Peyer's patch (tissue), 4 donors: ENCODE measurements around the gene DNAJB1. TPM values are rescaled to one million over a fixed set of nuclear protein-coding genes. Genes with fewer than 3 reads are reported as not detected.

Source experiments
- DNase-seq, 3 donors: peaks; one replicate each; pipeline ENCODE4 v3.0.0-alpha.2; 2017 to 2019
- H3K27ac ChIP-seq, 4 donors: fragments of 200-600 bp; sonication (generic); one replicate each; pipeline ENCODE4 v1.5.1; 2016 to 2019
- H3K27me3 ChIP-seq, 2 donors: fragments of 200-600 bp; sonication (generic); one replicate each; pipeline ENCODE4 v1.5.1; 2019
- H3K36me3 ChIP-seq, 3 donors: fragments of 200-600 bp; sonication (generic); one replicate each; pipeline ENCODE4 v1.5.1; 2016 to 2019
- H3K4me1 ChIP-seq, 4 donors: fragments of 200-600 bp; sonication (generic); one replicate each; pipeline ENCODE4 v1.5.1; 2016 to 2019
- H3K4me3 ChIP-seq, 4 donors: fragments of 200-600 bp; sonication (generic); 1 replicate in 3 of 4; 2 replicates in 1 of 4; pipeline ENCODE4 v1.5.1; 2016 to 2019; ENCODE audit warnings: mild to moderate bottlenecking in 1 of 4
- H3K9me3 ChIP-seq, 4 donors: fragments of 200-600 bp; sonication (generic); one replicate each; pipeline ENCODE4 v1.5.1; 2016 to 2019; ENCODE audit warnings: mild to moderate bottlenecking in 1 of 4
- POLR2A ChIP-seq, 2 donors: fragments of 450-650 bp; IDR thresholded peaks; one replicate each; pipeline ENCODE4 v1.5.1; 2017; ENCODE audit warnings: antibody characterized with exemption in 2 of 2, mild to moderate bottlenecking in 2 of 2, moderate library complexity in 2 of 2
- total RNA-seq, 4 donors: library from RNA; depleted of rRNA; stranded (reverse); fragments of >200 nt; gene quantifications; one replicate each; pipeline ENCODE4 v1.1.0, GENCODE V29; 2016
- TF ChIP-seq, protein P1 (sequence below), 6 experiments: fragments of 450-650 bp in 4 of 6; fragments of 200-600 bp in 2 of 6; sonication (generic) in 1 of 6; IDR thresholded peaks; one replicate each; pipeline ENCODE4 v1.5.1; 2017 to 2019; ENCODE audit warnings: antibody characterized with exemption in 6 of 6, mild to moderate bottlenecking in 3 of 6, moderate library complexity in 1 of 6

Gene DNAJB1
- total RNA-seq, 4 donors from 2014 or later = 34.5 to 60.2 (median 54.1) TPM

DNA sequence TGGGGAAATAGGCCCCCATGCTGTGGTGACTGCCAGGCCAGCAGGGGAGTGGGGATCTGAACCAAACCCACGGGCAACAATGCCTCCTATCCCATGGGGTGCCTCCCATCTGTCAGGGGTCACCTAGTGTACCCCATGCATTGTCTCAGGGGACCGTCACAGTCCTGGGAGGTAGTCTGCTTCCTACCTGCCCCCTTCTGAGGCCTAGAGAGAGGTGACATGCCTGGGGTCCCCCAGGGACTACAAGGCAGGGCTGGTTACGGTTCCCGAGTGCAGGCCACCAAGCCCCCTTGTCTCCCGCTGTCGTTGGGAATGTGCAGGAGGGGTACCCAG lies 42.5 kb upstream of the DNAJB1 start:
- Histone ChIP-seq H3K4me3 (no peak overlapping the region), H3K27me3 (no peaks in the 10 kb centered on the region), H3K36me3 (peaks cover 0 to 32% (median 0%) of the 10 kb centered on the region in 3 donors), H3K27ac (no peak overlapping the region), H3K9me3 (no peaks in the 10 kb centered on the region), H3K4me1 (peaks cover 0 to 13% (median 10%) of the 10 kb centered on the region in 4 donors)
- DNase-seq = no peak
- no peak for TF ChIP-seq POLR2A (IDR thresholded peaks at IDR 0.05)
- TF ChIP-seq, protein P1, sequence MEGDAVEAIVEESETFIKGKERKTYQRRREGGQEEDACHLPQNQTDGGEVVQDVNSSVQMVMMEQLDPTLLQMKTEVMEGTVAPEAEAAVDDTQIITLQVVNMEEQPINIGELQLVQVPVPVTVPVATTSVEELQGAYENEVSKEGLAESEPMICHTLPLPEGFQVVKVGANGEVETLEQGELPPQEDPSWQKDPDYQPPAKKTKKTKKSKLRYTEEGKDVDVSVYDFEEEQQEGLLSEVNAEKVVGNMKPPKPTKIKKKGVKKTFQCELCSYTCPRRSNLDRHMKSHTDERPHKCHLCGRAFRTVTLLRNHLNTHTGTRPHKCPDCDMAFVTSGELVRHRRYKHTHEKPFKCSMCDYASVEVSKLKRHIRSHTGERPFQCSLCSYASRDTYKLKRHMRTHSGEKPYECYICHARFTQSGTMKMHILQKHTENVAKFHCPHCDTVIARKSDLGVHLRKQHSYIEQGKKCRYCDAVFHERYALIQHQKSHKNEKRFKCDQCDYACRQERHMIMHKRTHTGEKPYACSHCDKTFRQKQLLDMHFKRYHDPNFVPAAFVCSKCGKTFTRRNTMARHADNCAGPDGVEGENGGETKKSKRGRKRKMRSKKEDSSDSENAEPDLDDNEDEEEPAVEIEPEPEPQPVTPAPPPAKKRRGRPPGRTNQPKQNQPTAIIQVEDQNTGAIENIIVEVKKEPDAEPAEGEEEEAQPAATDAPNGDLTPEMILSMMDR (IDR thresholded peaks at IDR 0.05) = no peak

DNA sequence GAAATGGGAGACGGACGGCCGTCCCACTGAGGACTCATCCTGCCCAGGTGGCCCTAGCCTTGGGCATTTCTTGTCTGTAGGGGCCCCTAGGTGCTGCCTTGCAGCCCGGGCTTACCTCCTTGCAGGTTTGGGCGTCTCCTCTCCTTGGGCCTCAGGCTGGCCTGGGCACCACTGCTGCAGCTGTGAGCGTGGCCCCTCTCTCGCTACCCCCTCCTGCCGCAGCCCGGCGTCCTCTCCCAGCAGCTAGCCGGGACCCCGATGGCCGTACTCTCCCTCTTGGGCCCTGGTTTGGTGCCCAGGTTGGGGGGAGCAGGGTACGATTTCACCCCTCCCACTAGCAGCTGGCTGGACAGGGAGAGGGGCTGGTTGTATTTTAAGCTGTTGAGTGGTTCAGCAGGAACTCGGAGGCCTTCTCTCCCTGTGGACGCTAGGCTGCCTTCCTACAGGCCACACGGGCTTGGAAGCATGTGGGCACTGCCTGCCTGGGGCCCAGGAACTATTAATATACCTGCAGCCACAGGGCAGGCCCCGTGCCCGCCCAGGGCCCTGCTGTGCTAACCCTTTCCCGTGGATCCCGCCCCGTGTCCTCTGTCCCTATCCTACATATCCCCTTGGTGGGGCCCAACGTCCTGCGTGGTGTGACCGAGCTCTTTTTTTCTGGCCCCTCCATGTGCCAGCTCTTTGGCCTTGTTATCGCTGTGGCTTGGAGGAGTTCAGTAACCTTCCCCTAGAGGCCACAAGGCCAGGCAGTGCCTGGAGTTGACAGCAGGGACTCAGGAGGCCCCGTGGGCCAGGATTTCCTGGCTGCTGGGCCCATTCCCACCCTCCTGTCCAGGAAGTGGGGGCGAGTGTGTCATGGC lies 41.9 kb upstream of the DNAJB1 start:
- Histone ChIP-seq H3K4me1 (peaks cover 0 to 13% (median 10%) of the 10 kb centered on the region in 4 donors), H3K27me3 (no peaks in the 10 kb centered on the region), H3K9me3 (no peaks in the 10 kb centered on the region), H3K36me3 (peaks cover 0 to 26% (median 0%) of the 10 kb centered on the region in 3 donors), H3K4me3 (no peak overlapping the region), H3K27ac (no peak overlapping the region)
- TF ChIP-seq, protein P1 (IDR thresholded peaks at IDR 0.05) = no peak
- no peak for TF ChIP-seq POLR2A (IDR thresholded peaks at IDR 0.05)
- DNase-seq = no peak

DNA sequence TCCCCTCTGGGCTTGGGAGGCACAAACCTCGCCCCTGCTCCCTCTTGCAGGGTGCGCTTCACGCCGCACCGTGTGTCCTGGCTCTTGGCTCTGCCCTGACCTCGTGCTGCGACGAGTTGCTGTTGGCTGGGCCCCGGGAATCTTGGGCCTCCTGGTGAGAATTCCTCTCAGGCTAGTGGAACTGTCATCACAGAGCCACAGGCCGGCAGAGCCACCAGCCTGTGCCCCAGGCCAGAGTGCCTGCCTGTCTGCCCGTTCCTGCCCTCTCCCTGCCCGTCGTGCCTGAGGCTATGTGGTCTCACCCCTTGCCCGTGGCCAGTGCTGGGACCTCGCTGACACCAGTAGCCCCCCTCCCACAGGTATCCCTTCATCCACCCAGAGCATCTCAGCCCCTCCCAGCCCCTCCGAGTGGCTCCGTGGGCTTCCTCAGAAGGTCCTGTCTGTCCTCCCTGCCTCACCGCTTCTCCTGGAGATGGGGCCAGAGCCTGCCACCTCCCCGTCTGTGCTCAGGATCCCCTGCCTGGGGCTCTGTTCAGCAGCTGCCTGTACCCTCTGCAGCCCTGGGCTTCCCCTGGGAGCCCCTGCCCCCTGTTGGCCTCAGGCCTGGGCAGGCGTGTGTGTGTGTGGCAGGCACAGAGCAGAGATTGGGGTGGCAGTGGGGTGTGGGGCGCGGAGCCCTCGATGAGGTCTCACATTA lies 40.3 kb upstream of the DNAJB1 start:
- H3K27ac ChIP-seq = no peak overlapping the region
- no peaks in the 10 kb centered on the region for H3K9me3 ChIP-seq
- no peak overlapping the region for H3K4me3 ChIP-seq
- TF ChIP-seq POLR2A (IDR thresholded peaks at IDR 0.05) = no peak
- TF ChIP-seq, protein P1 (IDR thresholded peaks at IDR 0.05) = no peak
- H3K27me3 ChIP-seq = no peaks in the 10 kb centered on the region
- no peak for DNase-seq
- H3K36me3 ChIP-seq = peaks cover 0 to 13% (median 0%) of the 10 kb centered on the region in 3 donors
- H3K4me1 ChIP-seq = peaks cover 0 to 25% (median 10%) of the 10 kb centered on the region in 4 donors

DNA sequence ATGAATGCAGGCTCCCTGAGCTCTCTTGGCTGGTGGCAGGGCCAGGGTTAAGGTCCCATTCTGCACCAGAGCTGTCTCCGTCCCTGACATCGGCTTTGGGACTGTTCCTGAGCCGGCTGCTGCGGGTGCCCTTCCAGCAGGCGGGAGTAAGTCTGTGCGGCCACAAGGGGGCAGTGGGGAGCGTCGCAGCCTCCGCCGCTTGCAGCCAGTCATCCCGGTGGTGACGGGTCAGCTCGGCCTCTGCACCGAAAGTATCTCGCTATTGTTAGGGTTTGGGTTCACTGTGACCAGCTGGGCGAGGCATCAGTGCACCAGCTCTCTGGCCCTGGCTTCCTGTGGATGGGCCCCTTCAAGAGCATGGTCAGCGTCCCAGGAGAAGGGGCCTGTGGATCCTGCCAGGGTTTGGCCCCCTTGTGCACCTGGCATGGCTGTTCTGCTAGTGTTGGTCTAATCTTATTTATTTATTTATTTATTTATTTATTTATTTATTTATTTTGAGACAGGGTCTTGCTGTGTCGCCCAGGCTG lies 38.5 kb upstream of the DNAJB1 start:
- Histone ChIP-seq H3K4me3 (peak overlapping the region in 2 of 4 donors; percentile 12 to 37), H3K4me1 (peaks cover 6 to 28% (median 10%) of the 10 kb centered on the region in 4 donors)

More for the DNA sequence above, 38.5 kb upstream of the DNAJB1 start:
- Histone ChIP-seq H3K27ac (peak overlapping the region in 1 of 4 donors; percentile 27), H3K27me3 (no peaks in the 10 kb centered on the region), H3K9me3 (no peaks in the 10 kb centered on the region), H3K36me3 (no peaks in the 10 kb centered on the region)
- no peak for TF ChIP-seq POLR2A (IDR thresholded peaks at IDR 0.05)
- TF ChIP-seq, protein P1 (IDR thresholded peaks at IDR 0.05) = peak; percentile 67 to 97 (median 89)
- peak; percentile 51 to 87 (median 86) for DNase-seq
